Hepatic stellate cell (primary cell): ENCODE data around the gene PDLIM7.
"Not testable (repeated sequence)": the region's sequence is repeated elsewhere in the genome, so short reads cannot be mapped to it uniquely, and the experiment has no call there.

Experiments
- DNase-seq: peaks from one replicate; pipeline ENCODE4 v3.0.0; 2011; ENCODE audit warnings: low spot score

The PDLIM7 gene

DNA sequence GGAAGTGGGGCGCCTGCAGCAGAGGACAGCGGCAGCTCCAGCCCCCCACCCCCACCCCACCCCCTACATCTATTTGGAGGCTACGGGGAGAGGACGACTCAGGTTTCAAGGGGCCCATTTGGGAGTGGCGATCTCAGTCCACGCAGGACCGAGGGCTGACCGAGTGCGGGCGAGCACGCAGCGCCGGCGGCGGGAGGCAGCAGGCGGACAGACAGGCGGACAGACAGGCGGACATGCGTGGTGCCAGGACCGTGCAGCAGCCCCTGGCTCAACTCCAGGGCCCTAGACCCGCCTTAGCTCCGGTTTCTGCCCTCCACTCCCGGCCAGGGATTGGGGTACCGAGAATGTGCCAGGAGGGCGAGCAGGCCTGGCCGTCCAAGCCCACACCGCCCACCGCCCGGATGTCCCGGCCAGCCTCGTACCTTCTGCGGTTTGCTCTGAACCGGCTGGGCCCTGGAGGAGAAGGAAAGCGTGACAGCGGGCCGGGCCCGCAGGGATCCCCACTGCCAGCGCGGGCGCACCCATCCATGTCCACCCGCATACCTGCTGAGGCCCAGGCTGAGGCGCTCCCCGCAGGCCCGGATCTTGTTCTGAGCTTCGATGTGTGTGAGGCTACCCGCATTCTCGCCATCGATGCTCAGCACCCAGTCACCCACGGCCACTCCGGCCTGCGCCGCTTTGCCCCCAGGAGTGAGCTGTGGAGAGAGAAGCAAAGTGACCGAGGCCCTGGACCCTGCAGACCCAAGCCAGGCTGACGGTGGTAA, 5.2 kb downstream of the PDLIM7 start:
- DNase-seq: no peak

DNA sequence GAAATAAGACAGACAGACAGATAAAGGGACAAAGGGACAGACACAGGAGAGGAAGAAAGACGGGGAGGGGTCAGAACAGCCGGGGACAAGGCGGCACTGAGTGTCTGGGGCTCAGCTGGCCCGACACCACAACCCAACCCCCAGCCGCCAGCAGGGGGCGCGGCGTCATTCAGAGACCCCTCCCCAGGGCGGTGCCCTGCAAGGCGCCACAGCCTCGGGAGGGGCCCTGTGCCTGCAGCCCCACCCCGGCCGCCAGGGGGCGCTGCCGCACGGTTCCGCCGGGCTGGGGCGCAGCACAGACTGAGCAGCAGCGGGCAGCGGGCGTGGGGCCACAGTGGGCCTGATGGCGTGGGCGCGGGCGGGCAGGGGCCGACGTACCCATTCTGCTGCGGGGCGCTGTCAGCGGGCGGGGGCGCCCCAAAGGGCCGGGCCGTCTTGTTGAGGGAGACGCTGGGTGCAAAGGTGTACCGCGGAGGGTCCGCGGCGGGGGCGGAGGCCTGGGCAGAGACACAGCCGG, 5.9 kb downstream of the PDLIM7 start:
- DNase-seq: no peak

DNA sequence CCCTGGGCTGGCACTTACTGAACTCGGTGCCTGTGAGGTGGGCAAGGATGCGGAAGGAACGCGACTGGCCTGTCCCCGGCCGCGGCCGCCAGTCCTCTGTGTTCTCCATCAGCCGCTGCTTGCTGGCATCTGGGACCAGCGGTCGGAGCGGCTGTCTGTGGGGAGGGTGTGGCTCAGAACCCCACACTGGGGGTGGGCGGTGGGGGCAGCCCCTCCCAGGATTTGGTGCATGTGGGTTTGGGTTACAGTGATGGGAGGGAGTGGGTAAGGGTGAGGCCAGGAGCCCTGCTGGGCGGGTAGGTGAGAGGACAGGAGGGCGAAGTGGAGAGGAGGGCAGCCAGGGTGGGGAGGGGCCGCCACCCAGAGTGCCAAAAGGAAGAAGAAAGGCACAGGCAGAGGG, 6.4 kb downstream of the PDLIM7 start:
- no peak for DNase-seq

DNA sequence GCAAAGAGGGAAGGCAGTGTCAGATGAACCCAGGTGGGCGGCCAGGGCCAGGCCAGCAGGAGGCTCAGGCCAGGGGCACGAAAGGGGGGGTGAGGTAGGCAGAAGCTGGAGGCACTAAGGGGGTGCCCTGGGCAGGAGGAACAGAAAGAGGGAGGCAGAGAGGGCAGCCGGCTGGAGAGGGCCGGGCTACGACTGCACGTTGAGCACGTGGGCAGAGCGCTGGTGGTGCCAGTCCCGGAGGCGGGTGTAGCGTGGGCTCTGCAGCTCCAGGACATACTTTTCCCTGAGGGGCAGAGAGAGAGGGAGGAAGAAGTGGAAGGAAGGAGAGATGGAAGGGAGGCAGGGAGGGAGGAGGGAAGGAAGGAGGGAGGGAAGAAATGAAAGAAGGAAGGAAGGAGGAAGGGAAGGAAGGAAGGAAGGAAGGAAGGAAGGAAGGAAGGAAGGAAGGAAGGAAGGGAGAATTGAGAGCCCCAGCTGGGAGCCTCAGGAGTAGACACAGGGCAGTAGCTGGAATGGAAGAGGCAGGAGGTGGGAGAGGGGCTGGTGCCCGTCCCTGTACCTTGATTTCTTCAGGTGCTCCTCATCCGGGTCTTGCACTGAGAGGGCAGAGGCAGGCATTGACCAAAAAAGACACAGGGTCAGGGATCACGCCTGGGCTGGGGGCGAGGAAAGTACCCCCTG, 7.0 kb downstream of the PDLIM7 start:
- DNase-seq: no peak

DNA sequence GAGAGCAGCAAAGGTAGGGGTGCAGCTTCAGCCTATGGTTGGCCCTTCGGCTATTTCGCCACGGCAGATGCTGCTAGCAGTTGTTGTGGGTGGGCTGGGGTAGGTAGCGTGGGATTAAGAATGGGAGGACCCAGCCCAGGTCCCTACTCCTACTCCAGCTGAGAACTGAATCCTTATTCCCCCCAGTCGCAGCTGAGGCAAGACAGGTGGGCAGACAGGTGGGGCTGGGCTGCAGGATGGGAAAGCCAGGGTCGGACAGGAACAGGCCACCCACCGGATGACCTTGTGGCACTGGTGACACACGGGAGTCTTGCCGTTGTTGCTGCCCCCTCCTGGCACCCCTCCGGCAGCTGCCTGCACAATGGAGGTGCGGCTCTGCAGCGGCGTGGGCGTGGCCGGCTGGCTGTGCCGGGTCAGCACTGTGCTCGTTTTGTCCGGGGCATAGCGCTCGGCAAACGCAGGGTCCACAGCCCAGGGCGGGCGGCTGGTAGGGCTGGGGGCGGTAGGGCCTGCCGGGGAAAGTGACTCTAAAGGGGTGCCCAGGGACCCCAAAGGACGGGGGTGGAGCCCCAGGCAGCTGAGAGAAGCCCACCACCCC, 8.2 kb downstream of the PDLIM7 start:
- DNase-seq: no peak

DNA sequence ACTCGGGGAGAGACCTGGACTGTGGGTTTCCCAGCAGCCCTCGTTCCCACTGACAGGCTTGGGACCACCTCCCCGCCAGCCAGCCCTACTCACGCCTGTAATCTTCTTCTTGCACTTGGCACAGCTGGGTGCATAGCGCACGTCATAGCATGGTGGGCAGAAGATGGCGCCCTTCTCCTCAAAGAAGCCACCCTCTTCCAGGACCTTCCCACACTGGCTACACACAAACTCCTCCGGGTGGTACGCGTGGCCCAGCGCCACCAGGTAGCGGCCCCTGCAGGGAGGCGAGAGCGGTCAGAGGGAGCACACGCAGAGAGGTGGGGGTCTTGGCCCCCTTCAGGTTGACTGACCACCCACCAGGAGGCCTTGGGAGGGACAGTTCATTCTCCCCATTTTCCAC, 9.4 kb downstream of the PDLIM7 start:
- no peak for DNase-seq

DNA sequence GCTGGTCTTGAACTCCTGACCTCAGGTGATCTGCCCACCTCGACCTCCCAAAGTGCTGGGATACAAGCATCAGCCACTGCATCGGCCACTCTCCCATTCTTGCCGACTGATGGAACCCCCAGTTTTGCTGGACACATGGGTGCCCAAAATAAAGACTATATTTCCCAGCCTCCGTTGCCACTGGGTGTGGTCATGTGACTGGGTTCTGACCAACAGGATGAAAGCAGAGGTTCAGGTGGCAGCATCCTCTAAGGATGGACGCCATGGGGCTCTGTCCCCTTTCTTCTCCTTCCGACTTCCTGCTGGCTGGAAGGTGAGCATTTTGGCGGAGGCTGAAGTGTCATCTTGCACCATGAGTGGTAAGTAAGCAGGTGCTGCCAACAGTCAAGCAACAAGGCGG, 10.3 kb downstream of the PDLIM7 start:
- no peak for DNase-seq

DNA sequence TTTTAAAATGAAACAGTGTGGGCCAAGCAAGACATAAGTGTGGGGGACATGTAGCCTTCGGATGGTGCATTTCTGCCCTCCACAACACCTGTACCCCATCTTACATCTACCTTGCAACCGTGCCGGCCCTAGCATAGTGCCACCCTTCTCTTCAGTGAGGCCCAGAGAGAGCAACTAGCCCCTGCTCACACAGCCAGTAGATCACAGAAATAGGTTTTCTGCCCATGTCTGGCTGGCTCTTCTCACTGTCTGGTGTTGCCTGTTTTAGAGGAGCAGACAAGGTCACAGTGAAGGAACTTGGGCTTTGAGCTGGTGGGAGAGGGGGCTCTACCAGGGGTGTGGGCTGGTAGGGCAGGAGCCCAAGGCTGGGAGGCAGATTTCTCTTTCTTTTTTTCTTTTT, 11.1 kb downstream of the PDLIM7 start:
- no peak for DNase-seq

DNA sequence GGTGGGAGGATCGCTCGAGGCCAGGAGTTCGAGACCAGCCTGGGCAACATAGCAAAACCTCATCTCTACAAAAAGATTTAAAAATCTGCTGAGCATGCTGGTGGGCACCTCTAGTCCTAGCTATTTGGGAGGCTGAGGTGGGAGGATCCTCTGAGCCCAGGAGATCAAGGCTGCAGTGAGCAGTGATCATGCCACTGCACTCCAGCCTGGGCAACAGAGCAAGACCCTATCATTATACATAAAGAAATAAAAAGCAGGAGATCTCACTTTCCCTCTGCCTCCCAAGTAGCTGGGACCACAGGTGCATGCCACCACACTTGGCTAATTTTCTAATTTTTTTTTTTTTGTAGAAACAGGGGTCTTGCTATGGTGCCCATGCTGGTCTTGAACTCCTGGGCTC, 11.7 kb downstream of the PDLIM7 start:
- not testable (repeated sequence) for DNase-seq

DNA sequence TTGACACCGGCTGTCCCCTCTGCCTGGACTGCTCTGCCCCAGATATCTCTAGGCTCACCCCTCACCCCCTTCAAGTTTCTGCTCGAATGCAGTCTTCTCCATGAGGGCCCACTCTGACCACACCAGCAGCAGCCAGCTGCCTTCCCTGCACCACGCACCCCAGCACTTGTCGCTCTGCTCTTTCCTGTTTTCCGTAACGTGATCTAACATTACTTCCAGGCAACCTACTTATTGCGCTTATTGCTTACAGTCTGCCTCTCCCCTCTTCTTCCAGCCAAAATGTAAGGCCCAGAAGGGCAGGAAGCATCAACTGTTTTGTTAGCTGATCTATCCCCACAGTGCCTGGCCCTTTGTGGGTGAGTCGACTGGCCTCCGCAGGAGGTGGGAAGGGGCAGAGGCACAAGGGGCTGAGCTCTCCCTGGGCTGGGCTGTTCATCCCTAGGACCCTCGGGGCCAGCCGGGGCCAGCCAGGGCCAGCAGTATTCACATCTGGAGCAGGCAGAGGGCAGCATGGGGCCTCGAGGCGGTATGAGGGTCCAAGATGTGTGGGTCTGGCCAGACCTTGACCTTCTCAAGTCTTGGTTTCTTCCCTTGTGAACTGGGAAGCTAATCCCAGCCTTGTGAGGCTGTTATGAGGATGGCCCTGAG, 12.4 kb downstream of the PDLIM7 start:
- DNase-seq: no peak

DNA sequence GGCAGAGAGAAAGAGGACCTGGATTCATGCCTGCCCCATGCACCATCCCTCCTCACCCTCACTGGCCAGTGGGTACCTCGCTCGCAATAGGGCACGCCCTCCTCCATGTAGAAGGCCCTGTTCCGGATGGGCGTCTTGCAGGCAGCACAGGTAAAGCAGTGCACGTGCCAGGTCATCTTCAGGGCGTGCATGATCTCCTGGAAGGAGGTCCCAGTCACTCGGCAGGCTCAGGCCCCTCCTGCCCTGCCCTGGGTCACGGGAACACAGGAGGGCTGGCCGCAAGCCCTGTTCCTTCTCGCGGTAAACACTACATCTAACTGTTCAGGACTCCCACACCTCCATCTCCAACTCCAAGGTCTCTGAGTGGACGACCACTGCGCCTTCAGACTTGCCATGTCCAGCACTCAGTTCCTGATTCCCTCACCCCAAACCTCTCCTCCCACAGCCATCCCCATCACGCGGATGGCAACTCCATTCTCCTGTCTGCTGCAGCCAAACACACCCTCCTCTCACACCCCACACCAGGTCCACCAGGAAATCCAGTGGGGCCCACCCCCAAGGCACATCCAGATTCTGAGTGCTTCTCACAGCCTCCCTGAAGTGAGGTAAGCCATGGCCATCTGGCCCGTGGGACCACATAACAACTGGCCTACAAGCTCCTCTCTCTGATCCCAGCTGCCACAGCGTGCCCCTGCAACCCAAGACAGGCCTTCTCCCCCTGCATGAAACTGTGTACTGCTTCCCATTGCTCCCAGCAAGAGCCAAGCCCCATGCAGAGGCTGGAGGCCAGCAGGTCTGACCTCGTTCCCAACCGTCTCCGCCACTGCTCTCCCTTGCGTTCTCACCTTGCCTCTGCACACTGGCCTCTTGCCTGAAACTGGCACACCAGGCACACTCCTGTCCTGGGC, 13.2 kb downstream of the PDLIM7 start:
- no peak for DNase-seq

DNA sequence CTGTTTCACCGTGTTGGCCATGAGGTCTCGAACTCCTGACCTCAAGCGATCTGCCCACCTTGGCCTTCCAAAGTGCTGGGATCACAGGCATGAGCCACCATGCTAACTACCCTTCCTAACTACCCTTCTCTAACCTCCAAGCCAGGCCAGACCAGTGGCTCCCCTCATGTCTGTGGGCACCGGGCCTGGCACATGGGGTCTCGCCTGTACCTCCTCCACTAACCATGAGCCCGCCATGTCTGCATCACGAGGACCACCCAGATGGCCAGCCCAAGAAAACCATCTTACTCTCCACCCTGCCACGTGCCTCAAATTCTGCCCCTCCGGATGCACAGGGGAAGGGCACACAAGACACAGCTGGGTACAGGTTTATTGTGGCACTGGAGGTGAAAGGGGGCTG, 14.4 kb downstream of the PDLIM7 start:
- no peak for DNase-seq

DNA sequence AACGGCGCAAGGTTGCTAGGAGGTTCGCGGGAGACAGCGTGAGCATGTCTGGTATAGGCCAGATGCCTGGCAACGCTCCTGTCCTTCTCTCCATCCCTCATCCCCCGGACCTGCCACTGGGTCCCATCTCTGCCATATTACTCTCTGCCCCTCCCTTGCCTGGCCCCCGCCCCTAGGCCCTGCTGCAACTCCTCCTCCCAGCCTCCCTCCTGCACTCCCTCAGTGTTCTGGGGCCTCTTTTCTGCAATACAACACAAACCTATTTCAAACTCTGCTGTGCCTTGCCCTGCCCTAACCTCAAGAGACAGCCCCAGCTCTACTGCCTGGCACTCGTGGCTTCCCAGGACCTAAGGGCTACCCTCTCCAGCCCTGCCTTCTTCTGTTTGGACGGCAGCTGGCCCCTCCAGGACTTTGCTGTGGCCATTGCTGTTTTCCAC, 15.0 kb downstream of the PDLIM7 start:
- no peak for DNase-seq

DNA sequence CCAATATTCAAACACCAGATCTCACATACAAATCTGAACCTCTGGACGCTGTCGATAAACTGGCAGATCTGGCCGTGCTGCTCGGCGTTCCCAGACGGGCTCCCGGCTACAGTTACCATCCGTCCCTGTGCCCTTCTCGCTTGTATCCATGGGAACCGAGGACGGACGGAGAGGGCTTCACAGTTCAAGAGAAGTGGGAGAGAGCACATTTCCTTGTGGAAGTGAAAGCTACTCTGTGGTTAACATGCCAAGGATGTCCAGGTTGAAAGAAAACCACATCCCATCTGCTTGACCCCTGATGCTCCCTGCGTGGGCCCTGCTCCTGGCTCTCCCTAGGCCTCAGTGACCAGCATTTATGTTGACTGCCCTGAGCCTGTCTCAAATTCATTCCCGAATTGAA, 17.6 kb downstream of the PDLIM7 start:
- DNase-seq: no peak

DNA sequence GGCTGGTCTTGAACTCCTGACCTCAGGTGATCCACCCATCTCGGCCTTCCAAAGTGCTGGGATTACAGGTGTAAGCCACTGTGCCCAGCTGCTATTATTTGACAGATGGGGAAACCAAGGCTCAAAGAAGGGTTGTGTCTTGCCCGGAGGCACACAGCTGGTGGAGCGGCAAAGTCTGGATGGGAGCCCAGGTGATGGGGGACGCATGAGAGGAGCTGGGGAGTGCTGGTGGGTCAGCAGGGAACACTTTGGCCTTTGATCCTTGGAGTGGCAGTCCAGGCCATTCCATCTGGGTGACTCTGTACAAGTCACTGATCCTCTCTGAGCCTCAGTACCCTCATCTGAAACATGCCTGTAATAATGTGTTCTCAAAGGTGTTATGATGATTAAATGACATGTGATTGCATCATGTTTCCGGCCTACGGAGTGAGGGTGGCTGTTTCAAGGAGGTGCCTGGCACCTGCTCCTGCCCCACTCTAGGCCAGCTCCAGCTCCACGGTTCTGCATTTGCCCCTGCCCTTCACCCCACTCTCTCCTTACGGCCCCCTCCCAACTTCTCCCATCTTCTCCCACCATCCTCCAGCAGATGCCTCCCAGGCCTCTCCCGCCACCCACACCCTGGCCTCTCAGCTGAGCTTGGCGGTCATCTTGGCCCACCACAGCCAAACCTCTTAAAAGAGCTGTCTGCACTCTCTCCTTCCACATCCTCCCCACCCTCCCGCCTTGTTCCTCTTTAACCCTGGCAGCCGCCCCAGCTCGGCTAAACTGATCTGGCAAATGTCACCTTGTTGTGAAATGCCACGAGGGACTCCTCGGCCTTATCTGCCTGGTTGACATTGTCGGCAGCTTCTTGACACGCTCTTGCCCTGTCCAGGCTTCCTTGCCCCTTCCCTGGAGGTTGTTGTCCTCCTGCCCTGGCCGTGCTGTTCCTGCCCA, 18.4 kb downstream of the PDLIM7 start:
- no peak for DNase-seq

DNA sequence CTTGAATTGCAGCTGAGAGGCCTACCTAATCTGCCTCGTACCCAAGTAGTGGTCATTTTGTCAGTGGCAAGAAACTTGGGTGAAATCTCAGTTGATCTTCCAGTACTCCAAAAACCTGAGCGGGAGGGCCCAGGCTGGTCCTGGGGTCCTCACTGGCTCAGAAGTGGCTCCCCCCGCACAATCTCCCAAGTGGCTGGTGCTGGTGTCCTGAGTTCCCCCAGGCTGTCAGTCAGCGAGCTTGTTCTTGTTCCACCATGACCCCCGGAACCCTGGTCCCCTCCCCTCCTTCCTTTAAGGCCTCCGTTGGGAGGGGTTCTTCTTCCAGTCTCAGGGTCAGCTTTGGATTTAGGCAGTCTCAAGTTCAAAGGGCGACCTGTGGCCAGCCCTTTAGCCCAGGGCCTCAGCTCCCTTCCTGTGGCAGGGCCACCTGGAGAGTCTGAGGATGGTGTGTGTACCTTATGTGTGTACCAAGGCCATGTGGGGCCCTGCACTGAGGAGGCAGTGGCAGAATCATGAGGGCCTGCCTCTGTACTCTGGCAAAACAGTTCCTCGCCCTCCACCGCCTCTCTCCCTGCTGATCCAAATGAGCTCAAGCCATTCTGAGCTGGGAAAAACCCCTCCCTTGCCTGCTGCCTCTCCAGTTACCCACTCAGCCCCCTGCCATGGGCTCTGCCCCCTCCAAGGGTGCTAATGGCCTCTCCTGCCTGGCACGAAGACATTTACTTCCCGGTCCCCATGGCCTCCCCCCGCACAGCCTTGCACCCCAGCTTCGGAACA, 19.5 kb downstream of the PDLIM7 start:
- no peak for DNase-seq

DNA sequence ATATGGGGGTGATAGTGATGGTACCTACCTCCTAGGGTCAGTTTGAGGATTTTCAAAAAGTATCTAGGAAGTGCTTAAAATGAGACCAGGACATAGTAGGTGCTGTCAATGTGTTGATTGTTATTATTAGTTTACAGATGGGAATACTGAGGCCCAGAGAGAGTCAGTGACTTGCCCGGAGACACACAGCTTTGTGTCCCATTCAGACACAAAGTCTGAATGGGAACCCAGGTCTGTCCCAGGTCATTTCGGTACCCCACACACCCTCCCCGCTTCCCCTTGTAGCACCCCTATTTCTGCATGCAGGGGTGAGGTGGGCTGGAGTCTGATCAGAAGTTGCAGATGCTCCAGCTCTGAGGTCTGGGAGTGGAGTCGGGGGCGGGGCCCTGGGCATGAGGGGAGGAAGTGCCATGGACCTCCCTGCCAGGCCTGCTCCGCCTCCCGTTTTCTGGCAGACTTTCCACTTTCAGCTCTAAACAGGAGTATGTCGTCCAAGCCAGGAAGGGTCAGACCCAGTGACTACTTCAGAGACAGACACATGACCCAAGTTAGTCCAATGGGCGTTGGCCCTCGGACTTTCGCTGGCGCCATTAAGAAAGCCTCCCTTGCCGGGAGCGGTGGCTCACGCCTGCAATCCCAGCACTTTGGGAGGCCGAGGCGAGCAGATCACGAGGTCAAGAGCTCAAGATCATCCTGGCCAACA, 20.7 kb downstream of the PDLIM7 start:
- peak; percentile 73 for DNase-seq

DNA sequence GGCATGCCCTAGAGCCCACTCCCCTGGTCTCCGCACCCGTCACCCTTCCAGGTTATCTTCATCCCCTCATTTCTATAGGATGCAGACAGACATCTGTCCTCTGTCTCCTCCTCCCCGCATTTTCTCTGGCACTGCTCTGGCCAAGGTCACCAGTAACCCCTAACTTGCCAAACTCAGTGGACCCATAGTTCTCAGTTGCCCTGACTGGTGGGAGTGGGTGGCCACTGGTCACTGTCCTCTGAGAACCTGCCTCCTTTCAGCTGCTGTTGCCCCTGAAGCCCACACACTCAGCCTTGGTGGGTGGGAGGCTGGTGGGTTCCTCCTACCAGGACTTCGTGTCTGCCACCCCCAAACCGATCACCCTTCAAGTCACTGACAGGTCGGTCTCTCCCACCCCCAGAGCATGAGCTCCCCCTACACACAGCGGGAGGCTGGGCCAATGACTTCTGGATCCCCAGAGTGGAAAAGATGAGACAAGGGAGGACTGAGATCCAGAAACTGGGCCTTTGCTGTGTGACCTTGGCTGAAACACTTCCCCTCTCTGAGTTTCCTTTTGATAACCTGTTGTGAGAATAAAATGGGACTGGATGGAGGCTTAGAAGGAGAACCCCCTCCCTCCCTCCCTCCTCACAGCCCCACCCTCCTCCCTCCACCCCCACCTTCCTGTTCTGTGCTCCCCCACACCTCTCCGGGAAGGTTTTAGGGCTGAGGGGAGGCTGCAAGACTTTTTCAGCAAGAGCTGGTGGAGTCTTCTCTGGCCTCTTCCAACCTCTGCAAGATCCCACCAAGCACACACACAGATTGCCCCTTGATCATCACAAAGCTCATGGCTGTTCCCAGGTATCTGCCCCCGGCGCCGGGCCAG, 21.6 kb downstream of the PDLIM7 start:
- DNase-seq: no peak
